GM12872 (cell line): ENCODE measurements around the gene GPC6.

ENCODE experiments used
- CTCF ChIP-seq: IDR thresholded peaks from 3 replicates; pipeline ENCODE4 v1.5.1; 2011; ENCODE audit warnings: low read depth, mild to moderate bottlenecking, low read length, moderate library complexity; ENCODE audit not compliant: insufficient read depth

The GPC6 gene

GRCh38 chr13:93732186-93732585 is 505.6 kb downstream of the GPC6 start:
- TF ChIP-seq CTCF: no peak

- TF ChIP-seq CTCF: no peak
These were observed 509.5 kb downstream of the GPC6 start for GRCh38 chr13:93736081-93736480.

- no peak for TF ChIP-seq CTCF
These were observed 510.3 kb downstream of the GPC6 start for GRCh38 chr13:93736909-93737308.

- TF ChIP-seq CTCF: no peak
These were observed 513.7 kb downstream of the GPC6 start for GRCh38 chr13:93740334-93740733.

- TF ChIP-seq CTCF: no peak
These were observed 517.4 kb downstream of the GPC6 start for GRCh38 chr13:93744033-93744432.

- TF ChIP-seq CTCF: no peak
These were observed 518.3 kb downstream of the GPC6 start for GRCh38 chr13:93744886-93745285.

GRCh38 chr13:93745884-93746283 is 519.3 kb downstream of the GPC6 start:
- TF ChIP-seq CTCF: no peak

- TF ChIP-seq CTCF: no peak
These were observed 520.0 kb downstream of the GPC6 start for GRCh38 chr13:93746589-93746988.
